Effector CD4-positive, alpha-beta T cell (primary cell): ENCODE results near the gene POTEB2. TPM values are rescaled to one million over a fixed set of nuclear protein-coding genes. Genes with fewer than 3 reads are reported as not detected.
"Not testable (repeated sequence)": the region's sequence is repeated elsewhere in the genome, so short reads cannot be mapped to it uniquely, and the experiment has no call there.

Experiments used
- DNase-seq: peaks from one replicate; pipeline ENCODE4 v3.0.0-alpha.2; 2020
- total RNA-seq: gene quantifications from one replicate; lab custom pipeline; 2026; lab: John Stamatoyannopoulos, UW

Gene POTEB2
- total RNA-seq = not detected

GRCh38 chr15:20866214-20866613 is at the start of gene POTEB2:
Gene POTEB2, minus strand, starts transcription at chr15:20866314. Its CDS starts 33 bp downstream, at chr15:20866281.
- DNase-seq = not testable (repeated sequence)

DNA sequence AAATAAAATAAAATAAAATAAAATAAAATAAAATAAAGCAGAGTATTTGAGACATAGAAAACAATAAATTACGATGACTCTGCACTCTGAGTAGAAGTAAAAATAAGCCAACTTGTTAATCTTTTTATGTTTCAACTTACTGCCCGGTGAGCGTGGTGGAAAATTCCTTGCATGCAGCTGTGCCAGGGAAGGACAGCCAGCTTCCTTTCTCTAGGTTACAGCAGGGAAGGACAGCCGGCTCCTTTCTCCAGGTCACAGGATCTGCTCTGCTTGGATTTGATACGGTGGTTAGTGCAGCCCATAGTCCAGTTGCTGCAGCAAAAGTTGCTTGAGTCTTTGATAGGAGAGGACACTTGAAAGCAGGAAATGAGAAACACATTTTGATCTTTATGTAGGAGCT is 13.8 kb upstream of the POTEB2 start:
- not testable (repeated sequence) for DNase-seq

GRCh38 chr15:20878464-20878863 is 12.3 kb upstream of the POTEB2 start:
- not testable (repeated sequence) for DNase-seq

- not testable (repeated sequence) for DNase-seq
Measured at GRCh38 chr15:20877819-20878218, 11.7 kb upstream of the POTEB2 start.
